MM.1S (cell line): ENCODE data around the gene TPR.

Experiments used
- CTCF ChIP-seq: fragments of 300-600 bp; sonication (generic); IDR thresholded peaks from 2 replicates; pipeline ENCODE4 v1.5.1; 2016; ENCODE audit warnings: antibody characterized with exemption, low read length, mixed read lengths
- EZH2 ChIP-seq: fragments of 300-600 bp; sonication (generic); optimal IDR thresholded peaks from 2 replicates; pipeline ENCODE3; 2017; ENCODE audit warnings: low read depth, mild to moderate bottlenecking, antibody characterized with exemption, low read length, mixed read lengths

DNA sequence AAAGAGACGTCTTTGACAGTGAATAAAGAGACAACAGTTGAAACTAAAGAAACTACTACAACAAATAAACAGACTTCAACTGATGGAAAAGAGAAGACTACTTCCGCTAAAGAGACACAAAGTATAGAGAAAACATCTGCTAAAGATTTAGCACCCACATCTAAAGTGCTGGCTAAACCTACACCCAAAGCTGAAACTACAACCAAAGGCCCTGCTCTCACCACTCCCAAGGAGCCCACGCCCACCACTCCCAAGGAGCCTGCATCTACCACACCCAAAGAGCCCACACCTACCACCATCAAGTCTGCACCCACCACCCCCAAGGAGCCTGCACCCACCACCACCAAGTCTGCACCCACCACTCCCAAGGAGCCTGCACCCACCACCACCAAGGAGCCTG is 68.5 kb downstream of the TPR start:
- TF ChIP-seq CTCF: no peak
- no peak for TF ChIP-seq EZH2
